Adrenal gland (tissue), 5 donors: ENCODE data around the gene KCNN3.

Experiments
- POLR2A ChIP-seq, 2 donors: fragments of 450-650 bp; IDR thresholded peaks; one replicate each; pipeline ENCODE4 v1.6.1; 2017; ENCODE audit warnings: antibody characterized with exemption in 2 of 2, mild to moderate bottlenecking in 2 of 2, moderate library complexity in 1 of 2
- TF ChIP-seq, protein P1 (sequence below), 6 experiments: fragments of 450-650 bp in 4 of 6; fragments of 200-600 bp in 2 of 6; sonication (generic) in 1 of 6; IDR thresholded peaks; 1 replicate in 5 of 6; 2 replicates in 1 of 6; pipeline versions ENCODE4 v1.5.1 to v1.8.0; 2016 to 2021; ENCODE audit warnings: antibody characterized with exemption in 6 of 6, mild to moderate bottlenecking in 2 of 6, moderate library complexity in 1 of 6
- donor health status: DM: no; HTN: no; CAD: no.

DNA sequence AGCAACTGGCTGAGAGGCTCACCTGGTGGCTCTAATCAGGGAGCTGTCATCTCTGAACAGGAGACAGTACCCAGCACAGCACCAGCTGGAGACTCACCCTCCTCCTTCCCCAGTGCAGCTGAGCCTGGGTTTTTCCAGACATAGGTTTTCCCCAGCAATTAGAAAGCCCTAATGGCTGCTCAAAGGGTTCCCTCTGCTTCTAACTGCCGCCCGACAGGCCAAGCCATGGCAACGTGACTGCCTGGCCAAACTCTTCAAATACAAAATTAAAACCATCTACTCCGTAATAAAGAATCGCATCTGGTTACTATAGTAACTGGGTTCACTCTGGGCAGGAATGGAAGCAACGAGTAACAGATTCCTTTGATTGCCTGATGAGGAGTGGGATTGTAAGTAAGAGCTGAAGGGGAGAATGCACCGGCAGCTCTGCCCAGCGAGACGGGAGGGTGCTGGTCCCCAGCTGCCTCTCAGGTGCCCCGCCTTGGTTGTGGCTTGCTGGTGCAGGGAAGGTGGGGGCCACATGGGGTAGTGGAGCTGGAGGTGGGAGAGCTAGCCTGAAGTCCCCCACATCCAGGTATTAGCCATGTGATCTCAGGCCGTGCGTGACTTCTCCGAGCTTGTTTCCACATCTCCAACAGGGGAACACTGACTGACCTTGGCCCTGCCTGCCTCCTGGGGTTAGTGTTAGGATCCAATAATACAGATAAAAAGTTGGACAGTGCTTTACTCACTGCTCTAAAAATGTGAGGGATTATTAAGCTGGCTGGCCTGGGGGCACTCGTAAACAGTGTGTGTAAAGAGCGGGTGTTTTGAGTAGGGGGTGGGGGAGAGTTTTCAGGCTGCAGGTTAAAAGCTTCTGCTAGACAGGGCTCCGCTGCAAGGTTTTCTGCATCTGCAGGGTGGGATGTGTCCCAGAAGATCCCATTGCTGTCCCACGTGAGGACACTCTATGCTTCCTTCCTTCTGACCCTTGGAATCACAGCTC, 94.2 kb downstream of the KCNN3 start:
- TF ChIP-seq, protein P1, sequence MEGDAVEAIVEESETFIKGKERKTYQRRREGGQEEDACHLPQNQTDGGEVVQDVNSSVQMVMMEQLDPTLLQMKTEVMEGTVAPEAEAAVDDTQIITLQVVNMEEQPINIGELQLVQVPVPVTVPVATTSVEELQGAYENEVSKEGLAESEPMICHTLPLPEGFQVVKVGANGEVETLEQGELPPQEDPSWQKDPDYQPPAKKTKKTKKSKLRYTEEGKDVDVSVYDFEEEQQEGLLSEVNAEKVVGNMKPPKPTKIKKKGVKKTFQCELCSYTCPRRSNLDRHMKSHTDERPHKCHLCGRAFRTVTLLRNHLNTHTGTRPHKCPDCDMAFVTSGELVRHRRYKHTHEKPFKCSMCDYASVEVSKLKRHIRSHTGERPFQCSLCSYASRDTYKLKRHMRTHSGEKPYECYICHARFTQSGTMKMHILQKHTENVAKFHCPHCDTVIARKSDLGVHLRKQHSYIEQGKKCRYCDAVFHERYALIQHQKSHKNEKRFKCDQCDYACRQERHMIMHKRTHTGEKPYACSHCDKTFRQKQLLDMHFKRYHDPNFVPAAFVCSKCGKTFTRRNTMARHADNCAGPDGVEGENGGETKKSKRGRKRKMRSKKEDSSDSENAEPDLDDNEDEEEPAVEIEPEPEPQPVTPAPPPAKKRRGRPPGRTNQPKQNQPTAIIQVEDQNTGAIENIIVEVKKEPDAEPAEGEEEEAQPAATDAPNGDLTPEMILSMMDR (IDR thresholded peaks at IDR 0.05), result no peak
- no peak for TF ChIP-seq POLR2A (IDR thresholded peaks at IDR 0.05)
